DOHH2 (cell line): Measurements from ENCODE around the gene PARP8.

ENCODE experiments used
- H3F3A ChIP-seq: fragments of 200-600 bp; sonication (generic), shearing (Covaris generic); 2 replicates; pipeline ENCODE4 v1.6.0; 2016; ENCODE audit warnings: antibody characterized with exemption, mild to moderate bottlenecking; ENCODE audit not compliant: control insufficient read depth, insufficient read depth
- H3K27ac ChIP-seq: fragments of 200-600 bp; sonication (generic); 2 replicates; pipeline ENCODE4 v1.5.1; 2014; ENCODE audit warnings: low read depth, mild to moderate bottlenecking, low read length, moderate library complexity
- H3K27me3 ChIP-seq: fragments of 200-600 bp; sonication (generic); 2 replicates; pipeline ENCODE4 v1.6.1; 2014; ENCODE audit warnings: mild to moderate bottlenecking, low read length, mixed read lengths; ENCODE audit not compliant: control insufficient read depth
- H3K36me3 ChIP-seq: fragments of 200-600 bp; sonication (generic); 2 replicates; pipeline ENCODE4 v1.6.1; 2014; ENCODE audit warnings: mild to moderate bottlenecking, low read length, moderate library complexity, mixed read lengths; ENCODE audit not compliant: control insufficient read depth
- H3K4me1 ChIP-seq: fragments of 200-600 bp; sonication (generic); 2 replicates; pipeline ENCODE4 v1.6.1; 2014; ENCODE audit warnings: mild to moderate bottlenecking, low read length, mixed read lengths; ENCODE audit not compliant: control insufficient read depth
- H3K4me2 ChIP-seq: fragments of 200-600 bp; sonication (generic); 2 replicates; pipeline ENCODE4 v1.6.0; 2014; ENCODE audit warnings: mild to moderate bottlenecking, low read length, moderate library complexity
- H3K4me3 ChIP-seq: fragments of 200-600 bp; sonication (generic); 2 replicates; pipeline ENCODE4 v1.5.1; 2014; ENCODE audit warnings: mild to moderate bottlenecking, low read length, mixed read lengths
- H3K79me2 ChIP-seq: fragments of 200-600 bp; sonication (generic); 2 replicates; pipeline ENCODE4 v1.6.1; 2014; ENCODE audit warnings: mild to moderate bottlenecking, low read length, mixed read lengths; ENCODE audit not compliant: control insufficient read depth
- H3K9me2 ChIP-seq: fragments of 200-600 bp; sonication (generic); replicated peaks from 2 replicates; pipeline ENCODE4 v1.6.1; 2014; ENCODE audit warnings: mild to moderate bottlenecking, low read length, mixed read lengths; ENCODE audit not compliant: control insufficient read depth
- H3K9me3 ChIP-seq: fragments of 200-600 bp; sonication (generic); 2 replicates; pipeline ENCODE4 v1.6.1; 2014; ENCODE audit warnings: antibody characterized with exemption, low read length, mixed read lengths; ENCODE audit not compliant: control insufficient read depth, insufficient read depth
- H4K20me1 ChIP-seq: fragments of 200-600 bp; sonication (generic); 2 replicates; pipeline ENCODE4 v1.6.0; 2014; ENCODE audit warnings: low read depth, mild to moderate bottlenecking, antibody characterized with exemption, low read length, moderate library complexity; ENCODE audit not compliant: control insufficient read depth, insufficient read depth
- CTCF ChIP-seq: fragments of 200-600 bp; sonication (generic); IDR thresholded peaks from one replicate; pipeline ENCODE4 v1.5.1; 2014; ENCODE audit warnings: antibody characterized with exemption, mild to moderate bottlenecking, low read depth, low read length; ENCODE audit not compliant: poor library complexity, severe bottlenecking
- EZH2phosphoT487 ChIP-seq: fragments of 200-600 bp; sonication (generic); IDR thresholded peaks from 2 replicates; pipeline ENCODE4 v1.6.1; 2017; ENCODE audit warnings: borderline replicate concordance, mild to moderate bottlenecking, antibody characterized with exemption, low read length, moderate library complexity, mixed read lengths

PARP8 gene

GRCh38 chr5:50824109-50824508 is 157.7 kb downstream of the PARP8 start:
- no peak overlapping the region for H3K4me3 ChIP-seq
- H3K36me3 ChIP-seq: peaks cover 81% of the 10 kb centered on the region
- no peaks in the 10 kb centered on the region for H4K20me1 ChIP-seq
- no peaks in the 10 kb centered on the region for H3K27me3 ChIP-seq
- H3K27ac ChIP-seq: no peak overlapping the region
- H3K4me1 ChIP-seq: 0 out of 2 replicates have a peak, but pooled peaks cover 4% of the 10 kb centered on the region
- H3K9me2 ChIP-seq: no peaks in the 10 kb centered on the region
- no peaks in the 10 kb centered on the region for H3K9me3 ChIP-seq
- H3F3A ChIP-seq: no peaks in the 10 kb centered on the region
- H3K4me2 ChIP-seq: no peak overlapping the region
- no peaks in the 10 kb centered on the region for H3K79me2 ChIP-seq
- TF ChIP-seq EZH2phosphoT487 (no peak), CTCF (no peak)

GRCh38 chr5:50827516-50828247 is 161.2 kb downstream of the PARP8 start:
- Histone ChIP-seq H3K27me3 (no peaks in the 10 kb centered on the region), H4K20me1 (no peaks in the 10 kb centered on the region), H3F3A (no peaks in the 10 kb centered on the region), H3K4me3 (no peak overlapping the region), H3K36me3 (peaks cover 75% of the 10 kb centered on the region), H3K79me2 (no peaks in the 10 kb centered on the region), H3K9me3 (no peaks in the 10 kb centered on the region), H3K9me2 (no peaks in the 10 kb centered on the region), H3K4me2 (no peak overlapping the region), H3K4me1 (0 out of 2 replicates have a peak, but pooled peaks cover 4% of the 10 kb centered on the region), H3K27ac (no peak overlapping the region)
- TF ChIP-seq EZH2phosphoT487 (no peak), CTCF (no peak)

GRCh38 chr5:50829023-50829422 is 162.6 kb downstream of the PARP8 start:
- 0 out of 2 replicates have a peak, but pooled peaks cover 4% of the 10 kb centered on the region for H3K4me1 ChIP-seq
- no peak overlapping the region for H3K4me3 ChIP-seq
- H3K36me3 ChIP-seq: peaks cover 73% of the 10 kb centered on the region
- no peaks in the 10 kb centered on the region for H3K9me3 ChIP-seq
- H3K4me2 ChIP-seq: no peak overlapping the region
- TF ChIP-seq EZH2phosphoT487: no peak
- TF ChIP-seq CTCF: no peak
- no peaks in the 10 kb centered on the region for H3F3A ChIP-seq
- H4K20me1 ChIP-seq: no peaks in the 10 kb centered on the region
- no peaks in the 10 kb centered on the region for H3K27me3 ChIP-seq
- no peak overlapping the region for H3K27ac ChIP-seq
- no peaks in the 10 kb centered on the region for H3K79me2 ChIP-seq
- H3K9me2 ChIP-seq: no peaks in the 10 kb centered on the region
